ENCODE measurements around the gene METTL9.
"Not testable (repeated sequence)": the region's sequence is repeated elsewhere in the genome, so short reads cannot be mapped to it uniquely, and the experiment has no call there.

METTL9 gene

GRCh38 chr16:21611556-21612384 lies 12.4 kb downstream of the METTL9 start:
- DNase-seq: no peak

- DNase-seq: no peak
Measured at GRCh38 chr16:21613361-21613760, 14.0 kb downstream of the METTL9 start.

GRCh38 chr16:21613781-21614180 lies 14.4 kb downstream of the METTL9 start:
- DNase-seq: no peak

- DNase-seq: no peak
Measured at GRCh38 chr16:21614896-21615295, 15.5 kb downstream of the METTL9 start.

- DNase-seq: no peak
Measured at GRCh38 chr16:21617607-21618006, 18.2 kb downstream of the METTL9 start.

DNA sequence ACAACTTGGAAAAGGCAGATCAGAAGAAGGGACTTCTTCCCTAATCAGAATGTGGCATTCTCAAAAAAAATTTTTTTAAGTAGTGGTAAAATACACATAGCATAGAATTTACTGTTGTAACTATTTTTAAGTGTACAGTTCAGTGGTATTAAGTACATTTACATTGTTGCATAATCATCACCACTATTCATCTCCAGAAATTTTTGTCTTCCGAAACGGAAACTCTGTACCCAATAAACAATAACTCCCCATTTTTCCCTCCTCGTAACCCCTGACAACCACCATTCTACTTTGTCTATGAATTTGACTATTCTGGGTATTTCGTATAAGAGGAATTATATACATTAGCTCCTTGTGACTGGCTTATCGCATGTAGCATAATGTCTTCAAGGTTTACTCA lies 18.9 kb downstream of the METTL9 start:
- no peak for DNase-seq

DNA sequence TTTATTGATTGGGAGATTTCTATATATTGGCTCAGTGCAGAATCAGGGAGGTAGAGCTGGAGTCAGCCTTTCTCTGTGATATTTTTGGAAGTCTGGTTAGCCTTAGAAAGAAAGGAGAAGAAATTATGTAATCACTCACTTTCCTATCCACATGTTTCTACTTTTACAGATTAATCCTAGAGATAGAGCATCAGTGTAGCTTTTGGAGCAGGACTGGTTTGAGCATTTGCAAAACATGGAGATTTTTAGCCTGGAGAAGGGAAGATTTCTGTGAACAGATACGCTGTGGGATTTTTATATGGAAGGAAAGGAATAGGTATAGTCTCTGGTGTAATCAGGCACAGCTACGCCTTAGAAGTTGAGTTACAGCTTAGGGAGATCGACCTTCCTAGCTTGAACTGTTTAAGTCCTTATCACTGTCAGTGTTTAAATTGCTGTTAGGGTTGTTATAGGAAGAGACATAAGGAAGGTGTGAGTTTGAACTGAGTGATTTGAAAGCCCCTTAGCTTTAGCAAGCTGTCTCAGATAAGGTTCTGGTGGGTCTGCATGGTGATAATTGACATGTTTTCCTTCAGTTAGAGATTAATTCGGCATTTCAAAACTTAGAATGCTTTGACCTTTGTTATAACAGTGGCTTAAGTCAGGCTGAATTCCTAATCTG lies 20.5 kb downstream of the METTL9 start:
- DNase-seq: no peak

DNA sequence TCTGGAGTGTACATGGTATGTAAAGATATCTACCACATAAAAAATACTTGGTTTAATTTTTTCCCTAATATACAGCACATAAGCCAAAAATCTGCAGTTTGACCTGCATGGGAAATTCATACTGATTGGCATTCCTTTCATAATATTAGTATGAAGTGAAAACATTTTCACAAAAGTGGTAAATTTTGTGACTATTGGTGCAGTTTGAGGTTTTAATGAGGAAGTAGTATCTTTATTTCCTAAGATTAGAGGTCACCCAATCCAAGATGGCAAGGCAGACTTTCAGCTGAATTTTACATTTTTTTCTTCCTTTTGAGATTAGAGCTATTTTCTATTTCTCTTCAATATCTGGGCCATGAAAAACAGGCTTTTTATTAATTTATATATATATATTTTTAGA lies 21.2 kb downstream of the METTL9 start:
- DNase-seq: no peak

DNA sequence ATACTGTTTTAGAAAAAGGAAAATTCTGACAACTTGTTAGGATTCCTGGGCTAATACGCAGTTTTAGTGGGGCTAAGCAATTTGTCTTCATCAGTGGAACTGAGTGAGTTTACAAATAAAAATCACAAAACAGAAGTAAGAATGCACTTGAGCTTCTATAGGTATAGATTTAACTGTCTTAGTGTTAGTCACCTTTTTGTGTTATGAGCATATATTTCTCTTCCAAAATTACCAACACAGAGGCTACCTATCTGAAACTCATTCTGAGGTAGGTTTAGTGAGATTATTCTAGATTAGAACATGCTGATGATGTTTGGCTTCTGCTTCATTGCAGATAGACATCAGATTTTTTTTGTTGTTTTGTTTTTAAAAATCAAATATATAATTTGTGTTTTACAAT lies 23.2 kb downstream of the METTL9 start:
- no peak for DNase-seq

DNA sequence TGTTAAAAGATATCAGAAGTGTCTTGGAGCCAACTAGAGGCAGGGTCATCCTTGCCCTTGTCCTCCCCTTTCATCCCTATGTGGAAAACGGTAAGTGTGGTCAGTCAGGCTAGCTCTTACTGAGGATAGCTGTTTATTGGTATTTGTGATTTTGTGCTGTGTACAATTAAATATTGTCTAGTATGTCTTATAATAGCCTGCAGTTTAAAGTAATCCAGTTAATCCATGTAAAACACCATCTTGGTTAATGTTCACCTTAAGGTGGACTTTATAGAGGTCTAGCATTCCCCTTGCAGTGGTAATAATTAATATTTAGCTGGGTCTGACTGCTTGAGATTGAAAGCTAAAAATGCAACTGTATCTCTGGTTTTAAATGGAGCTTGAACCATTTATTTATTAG lies 25.6 kb downstream of the METTL9 start:
- no peak for DNase-seq

DNA sequence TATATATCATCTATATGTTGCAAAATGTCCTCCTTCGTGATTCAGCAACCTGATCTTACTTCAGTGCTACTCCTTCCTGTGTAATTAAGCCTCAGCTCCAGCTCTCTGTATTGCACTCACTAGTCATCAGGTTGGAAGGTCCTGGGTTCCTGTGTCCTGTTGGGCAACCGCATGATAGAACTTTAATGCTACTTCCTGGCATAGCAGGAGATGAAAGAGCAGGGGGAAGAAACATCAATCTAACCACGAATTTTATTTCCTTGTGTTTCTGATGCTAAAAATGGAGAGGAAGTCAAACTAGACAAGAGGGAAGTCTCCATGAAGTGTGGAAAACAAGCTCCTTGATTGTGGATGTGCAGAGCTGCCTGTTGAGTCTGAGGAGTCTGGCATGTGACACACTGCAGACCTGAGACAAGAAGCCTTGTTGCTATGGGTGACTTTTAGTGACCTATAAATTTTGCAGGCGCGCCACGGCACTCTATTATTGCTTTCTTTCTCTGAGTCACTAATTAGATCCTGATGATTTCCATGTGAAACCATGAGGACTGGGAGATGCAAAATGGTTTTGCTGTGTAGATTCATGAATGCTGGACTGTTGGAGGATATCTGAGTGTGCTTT lies 27.4 kb downstream of the METTL9 start:
- no peak for DNase-seq

DNA sequence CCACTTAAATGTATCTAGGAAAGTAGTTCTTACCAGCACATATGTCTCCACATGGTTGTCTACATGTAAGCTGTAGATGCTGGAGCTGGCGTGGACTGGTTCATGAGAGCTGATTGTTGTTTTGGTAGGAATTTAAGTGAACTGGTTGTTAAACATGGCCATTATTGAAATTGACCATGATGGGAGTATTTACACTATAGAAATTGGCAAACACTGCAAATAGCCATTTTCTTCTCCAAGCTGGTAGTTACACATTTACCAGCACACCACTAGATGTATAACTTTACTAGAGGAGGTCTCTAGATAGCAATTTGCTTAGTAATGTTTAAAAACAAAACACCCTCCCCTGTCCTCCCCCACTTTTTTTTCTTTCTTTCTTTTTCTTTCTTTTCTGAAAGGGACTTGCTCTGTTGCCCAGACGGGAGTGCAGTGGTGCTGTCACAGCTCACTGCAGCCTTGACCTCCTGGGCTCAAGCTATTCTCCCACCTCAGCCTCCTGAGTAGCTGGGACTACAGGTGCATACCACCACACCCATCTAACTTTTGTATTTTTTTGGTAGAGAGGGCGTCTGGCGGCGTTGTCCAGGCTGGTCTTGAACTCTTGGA lies 28.8 kb downstream of the METTL9 start:
- DNase-seq: no peak

DNA sequence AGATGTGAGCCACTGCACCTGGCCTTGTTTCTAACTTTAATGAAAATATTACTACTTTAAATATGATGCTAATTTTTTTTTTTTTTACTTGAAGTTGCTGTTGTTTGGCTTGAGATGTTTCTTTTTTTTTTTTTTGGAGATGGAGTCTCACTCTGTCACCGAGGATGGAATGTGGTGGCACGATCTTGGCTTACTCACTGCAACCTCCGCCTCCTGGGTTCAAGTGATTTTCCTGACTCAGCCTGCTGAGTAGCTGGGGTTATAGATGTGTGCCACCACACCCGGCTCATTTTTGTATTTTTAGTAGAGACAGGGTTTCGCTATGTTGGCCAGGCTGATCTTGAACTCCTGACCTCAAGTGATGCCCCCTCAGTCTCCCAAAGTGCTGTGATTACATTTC lies 29.4 kb downstream of the METTL9 start:
- no peak for DNase-seq

DNA sequence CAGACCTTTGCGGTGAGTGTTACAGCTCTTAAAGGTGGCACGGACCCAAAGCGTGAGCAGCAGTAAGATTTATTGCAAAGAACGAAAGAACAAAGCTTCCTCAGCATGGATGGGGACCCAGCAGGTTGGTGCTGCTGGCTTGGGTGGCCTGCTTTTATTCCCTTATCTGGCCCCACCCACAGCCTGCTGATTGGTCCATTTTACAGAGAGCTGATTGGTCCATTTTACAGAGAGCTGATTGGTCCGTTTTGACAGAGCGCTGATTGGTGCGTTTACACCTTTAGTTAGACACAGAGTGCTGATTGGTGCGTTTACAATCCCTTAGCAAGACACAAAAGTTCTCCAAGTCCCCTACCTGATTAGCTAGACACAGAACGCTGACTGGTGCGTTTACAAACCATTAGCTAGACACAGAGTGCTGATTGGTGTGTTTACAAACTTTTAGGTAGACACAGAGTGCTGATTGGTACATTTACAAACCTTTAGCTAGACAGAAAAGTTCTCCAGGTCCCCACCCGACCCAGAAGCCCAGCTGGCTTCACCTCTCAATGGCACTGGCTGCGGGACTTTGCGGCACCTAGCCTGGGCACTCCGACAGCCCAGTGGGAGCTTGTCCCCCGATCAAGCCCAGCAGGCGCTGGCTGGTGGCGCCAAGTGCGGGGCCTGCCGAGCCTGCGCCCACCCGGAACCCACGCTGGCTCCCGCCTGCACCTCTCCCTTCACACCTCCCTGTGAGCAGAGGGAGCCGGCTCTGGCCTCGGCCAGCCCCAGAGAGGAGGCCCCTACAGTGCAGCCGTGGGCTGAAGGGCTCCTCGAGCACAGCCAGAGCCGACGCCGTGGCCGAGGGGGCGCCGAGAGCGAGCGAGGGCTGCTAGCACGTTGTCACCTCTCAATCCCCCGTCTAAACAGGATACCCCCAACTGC lies 30.5 kb downstream of the METTL9 start:
- DNase-seq: not testable (repeated sequence)

DNA sequence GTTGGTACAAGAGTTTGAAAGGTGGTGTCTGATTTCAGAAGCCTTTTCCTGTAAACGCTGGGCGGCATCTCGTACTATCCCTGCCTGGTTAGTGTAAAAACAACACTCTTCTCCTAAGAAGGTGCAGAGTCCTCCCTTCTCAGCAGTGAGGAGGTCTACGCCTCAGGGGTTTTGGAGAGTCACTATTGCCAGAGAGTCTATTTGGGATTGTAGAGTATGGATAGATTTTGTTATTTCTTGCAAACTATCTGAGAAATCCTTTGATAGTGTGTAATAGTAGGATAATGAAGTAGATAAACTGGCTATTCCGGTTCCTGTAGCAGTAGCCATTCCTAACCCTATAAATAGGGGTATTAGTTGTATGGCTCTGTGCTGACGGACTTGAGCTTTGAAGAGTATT lies 31.5 kb downstream of the METTL9 start:
- not testable (repeated sequence) for DNase-seq

DNA sequence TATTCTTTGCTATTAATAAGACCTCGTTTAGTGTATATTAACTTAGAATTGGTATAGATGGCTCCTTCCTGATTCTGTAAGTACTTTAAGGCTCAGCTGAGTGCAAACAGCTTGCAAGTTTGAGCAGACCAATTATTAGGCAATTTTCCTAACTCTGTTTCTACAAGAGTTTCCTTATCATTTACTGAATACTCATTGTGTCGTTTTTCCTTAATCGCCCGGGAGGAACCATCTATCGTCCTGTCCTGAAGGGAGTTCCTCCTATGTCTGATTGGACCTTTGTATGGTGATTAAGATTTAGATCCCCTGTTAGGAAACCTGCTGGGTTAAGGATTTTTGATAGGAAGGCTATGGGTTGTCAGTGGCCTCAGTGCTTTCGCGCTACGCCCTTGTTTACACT lies 32.0 kb downstream of the METTL9 start:
- not testable (repeated sequence) for DNase-seq

GRCh38 chr16:21631951-21632575 lies 32.7 kb downstream of the METTL9 start:
- not testable (repeated sequence) for DNase-seq

GRCh38 chr16:21634216-21634615 lies 34.8 kb downstream of the METTL9 start:
- no peak for DNase-seq

DNA sequence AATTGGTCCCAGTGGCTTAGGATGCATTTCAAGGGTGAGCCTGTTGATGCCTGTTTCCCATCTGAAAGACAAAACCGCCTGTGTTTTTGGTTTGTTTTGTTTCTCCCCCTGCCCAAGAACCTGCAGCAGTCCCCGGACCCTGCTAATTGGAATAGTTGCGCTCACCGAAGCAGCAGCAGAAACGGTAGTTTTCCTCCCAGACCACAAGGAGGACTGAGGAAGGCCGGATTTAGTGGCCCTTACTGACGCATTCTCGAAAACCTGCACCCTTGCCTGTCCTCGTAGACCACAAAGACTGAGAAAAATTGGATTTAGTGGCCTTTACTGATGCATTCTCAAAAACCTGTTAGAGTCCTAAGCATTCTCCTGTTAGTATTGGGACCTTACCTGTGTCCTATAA lies 36.3 kb downstream of the METTL9 start:
- not testable (repeated sequence) for DNase-seq

- no peak for DNase-seq
Measured at GRCh38 chr16:21637032-21637968, 37.9 kb downstream of the METTL9 start.

GRCh38 chr16:21638573-21638975 lies 39.2 kb downstream of the METTL9 start:
- DNase-seq: no peak
